T-helper 2 cell treated with Interferon-gamma antibody and Interleukin-4, amounts not matched to agents 100 ng/mL and 5 ng/mL, for 36 hours (primary cell): ENCODE data around the gene BCAS1. TPM values are rescaled to one million over a fixed set of nuclear protein-coding genes. Genes with fewer than 3 reads are reported as not detected.

Source experiments
- intact Hi-C: fragments of 100-400 bp; cut with micrococcal nuclease; formaldehyde crosslinking; loops from one replicate; pipeline ENCODE4 v1.15.1; 2023
- total RNA-seq: library from RNA; stranded (reverse); gene quantifications from 2 replicates; pipeline ENCODE4 v1.2.3, GENCODE V29; 2022

The BCAS1 gene
- total RNA-seq, 1 donor from 2014 or later, result not detected

DNA sequence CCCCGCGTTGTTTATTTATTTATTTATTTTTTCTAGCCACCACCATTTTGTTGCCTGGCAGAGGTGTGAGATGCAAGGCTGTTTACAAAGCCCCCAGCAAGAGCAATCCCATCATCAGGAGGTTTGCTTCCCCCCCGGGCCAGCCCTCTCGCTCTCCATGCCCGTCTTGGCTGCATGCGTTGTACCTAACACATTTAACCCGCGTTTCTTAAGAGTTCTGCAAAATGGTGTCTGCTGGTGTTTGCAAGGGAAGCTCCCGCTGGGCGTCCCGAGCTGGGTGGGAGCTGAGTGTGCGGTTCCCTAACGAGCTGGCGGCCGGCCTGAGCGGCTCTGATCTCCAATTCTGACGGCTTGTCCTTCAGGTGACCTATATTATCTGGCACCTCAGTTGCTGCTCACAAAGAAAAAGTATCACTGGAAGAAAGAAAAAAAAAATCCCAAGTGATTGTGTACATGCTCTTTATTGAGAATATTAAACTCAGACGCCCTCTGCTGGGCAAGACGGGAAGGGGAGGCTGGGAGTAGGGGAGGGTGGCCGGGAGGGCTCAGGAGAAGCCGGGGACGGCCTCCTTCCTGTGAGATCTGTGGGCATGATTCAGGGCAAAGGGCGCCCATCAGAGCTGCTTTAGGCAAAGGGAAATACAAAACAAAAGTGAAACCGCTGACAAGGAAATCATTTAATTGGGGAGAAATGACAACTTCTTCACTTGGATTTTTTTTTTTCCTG, 154.8 kb downstream of the BCAS1 start:
- intact Hi-C loops, result loop anchor here (1.0 to 5.0 kb wide), 8 partner anchors 16 to 336 kb away; no protein-coding TSS in a partner anchor

DNA sequence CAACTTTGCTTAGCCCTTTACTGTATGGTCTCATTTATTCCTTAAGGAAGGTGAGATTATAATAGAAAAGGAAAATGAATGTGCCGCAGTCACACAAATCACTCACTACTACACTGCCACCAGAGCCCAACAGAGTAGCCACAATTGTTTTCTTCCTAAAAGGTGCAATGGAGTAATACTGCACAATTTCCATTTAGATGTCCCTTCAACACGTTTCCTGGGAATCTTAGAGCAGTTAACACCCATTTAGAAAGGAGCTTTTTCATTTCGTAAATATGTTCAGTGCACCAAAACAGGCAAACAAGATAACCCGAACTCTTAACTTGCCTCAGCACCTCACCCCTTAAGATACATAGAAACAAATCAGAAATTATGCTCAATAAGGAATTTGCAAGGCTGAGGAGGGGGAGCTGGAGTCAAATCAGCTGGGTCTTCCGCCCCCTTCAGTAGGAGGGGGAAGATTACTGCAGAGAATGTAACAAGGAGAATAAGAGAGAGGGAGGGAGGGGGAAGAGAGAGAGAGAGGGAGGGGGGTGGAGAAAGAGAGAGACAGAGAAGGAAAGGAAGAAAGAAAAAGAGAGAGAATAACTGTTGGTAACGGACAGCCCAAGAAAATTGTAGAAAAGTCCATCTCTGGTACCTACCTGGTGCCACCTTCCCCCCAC, 155.5 kb downstream of the BCAS1 start:
- intact Hi-C loops, result loop anchor here (1.0 to 5.0 kb wide), 7 partner anchors 16 to 336 kb away; no protein-coding TSS in a partner anchor

DNA sequence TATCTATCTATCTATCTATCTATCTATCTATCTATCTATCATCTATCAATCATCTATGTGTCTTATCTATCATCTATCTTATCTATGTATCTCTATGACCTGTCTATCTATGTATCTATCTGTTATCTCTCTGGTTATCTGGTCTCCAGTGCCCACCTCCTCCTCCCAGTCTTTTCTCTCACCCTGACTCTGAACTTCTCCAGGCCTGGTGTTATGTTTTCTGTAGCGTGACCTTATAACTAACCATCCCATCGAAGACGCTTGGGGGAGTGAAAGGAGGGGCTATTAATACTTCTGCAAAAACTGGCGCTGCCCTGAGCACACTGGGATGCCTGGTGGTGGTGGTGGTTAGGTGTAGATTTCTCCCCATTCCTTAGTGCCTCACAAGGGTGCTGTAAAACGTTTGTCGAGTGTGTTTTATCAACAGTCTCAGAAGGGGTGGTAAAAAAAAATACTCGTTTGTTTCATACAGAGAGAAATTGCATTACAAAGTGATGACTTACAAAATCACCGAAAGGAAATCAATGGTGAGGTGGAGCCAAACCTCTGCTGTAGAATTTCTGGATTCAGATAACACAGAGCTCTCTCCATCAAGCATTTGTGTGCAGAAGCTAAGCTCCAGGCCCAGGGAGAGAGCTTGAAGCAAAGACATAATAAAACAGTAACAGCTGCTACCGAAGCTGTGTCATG, 156.2 kb downstream of the BCAS1 start:
- intact Hi-C loops, result no loop called here

DNA sequence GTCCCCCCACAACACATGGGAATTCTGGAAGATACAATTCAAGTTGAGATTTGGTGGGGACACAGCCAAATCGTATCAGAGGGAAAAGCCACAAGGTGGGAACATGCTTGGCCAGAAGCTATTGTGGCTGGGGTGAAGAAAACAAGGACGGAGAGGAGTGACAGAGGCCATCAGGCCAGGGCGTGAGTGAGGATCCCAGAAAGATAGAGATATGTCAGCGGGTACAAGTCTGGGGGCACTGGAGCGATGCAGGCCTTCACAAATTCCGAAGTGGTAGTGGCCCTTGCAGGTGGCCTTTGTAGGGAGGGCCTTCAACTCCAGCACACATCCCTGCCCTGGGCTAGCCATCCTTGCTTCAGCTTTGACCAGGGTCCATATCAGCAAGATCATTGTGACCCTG, 159.1 kb downstream of the BCAS1 start:
- intact Hi-C loops, result no loop called here

DNA sequence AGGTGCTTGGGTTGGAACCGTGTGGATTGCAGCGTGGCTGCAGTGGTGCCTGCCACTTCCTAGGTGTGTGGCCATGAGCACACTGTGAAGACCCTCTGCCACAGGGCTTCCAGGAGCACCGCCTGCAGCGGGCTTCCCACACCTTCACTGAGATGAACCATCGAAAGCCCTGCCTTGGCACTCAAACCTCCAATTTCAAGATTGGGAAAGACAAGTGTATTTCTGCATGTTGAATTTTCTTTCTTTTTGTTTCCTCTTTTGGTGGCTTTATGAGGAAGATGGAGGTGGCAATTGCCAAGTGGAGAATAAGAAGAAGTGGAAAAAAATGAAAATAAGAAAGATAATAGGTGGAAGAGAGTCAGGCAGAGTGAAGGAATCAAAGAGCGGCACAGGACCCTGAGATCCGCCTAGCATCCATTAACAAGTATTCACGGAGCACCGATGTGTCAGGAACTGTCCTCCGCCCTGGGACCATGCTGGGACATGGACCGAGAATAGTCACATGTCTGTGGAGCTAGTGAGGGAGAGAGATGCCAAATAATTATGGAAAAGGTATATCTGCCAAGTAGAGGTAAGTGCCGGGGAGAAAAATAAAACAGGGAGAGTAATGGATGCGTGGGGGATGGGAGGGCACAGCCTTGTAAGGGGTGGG, 159.9 kb downstream of the BCAS1 start:
- intact Hi-C loops, result no loop called here

DNA sequence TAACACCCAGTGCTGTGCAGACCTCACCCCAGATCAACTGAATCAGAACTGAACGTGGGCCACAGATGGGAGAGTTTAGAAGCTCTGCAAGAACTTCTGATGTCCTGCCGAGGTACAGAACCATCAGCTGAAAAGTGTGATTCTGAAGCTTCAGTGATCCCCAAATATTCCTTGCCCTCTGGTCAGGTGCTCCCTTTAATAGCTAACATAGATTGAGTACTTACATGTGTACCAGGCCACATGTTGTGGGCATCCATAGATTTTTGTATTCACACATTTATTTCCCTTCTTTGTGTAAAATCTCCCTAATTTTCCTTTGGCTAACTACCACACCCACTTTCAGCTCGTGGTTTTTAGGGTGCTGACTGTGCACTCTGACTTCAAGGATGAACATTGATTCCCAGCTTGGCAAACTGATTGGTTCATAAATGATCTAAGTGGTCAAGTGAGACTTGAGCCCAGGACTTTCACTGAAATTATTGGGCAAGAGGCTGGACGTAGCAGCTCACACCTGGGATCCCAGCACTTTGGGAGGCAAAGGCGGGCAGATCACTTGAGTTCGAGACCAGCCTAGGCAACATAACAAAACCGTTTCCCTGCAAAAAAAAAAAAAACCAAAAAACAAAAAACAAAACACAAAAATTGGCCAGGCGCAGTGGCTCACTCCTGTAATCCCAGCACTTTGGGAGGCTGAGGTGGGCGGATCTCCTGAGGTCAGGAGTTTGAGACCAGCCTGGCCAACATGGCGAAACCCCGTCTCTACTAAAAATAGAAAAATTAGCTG, 162.2 kb downstream of the BCAS1 start:
- intact Hi-C loops, result no loop called here

DNA sequence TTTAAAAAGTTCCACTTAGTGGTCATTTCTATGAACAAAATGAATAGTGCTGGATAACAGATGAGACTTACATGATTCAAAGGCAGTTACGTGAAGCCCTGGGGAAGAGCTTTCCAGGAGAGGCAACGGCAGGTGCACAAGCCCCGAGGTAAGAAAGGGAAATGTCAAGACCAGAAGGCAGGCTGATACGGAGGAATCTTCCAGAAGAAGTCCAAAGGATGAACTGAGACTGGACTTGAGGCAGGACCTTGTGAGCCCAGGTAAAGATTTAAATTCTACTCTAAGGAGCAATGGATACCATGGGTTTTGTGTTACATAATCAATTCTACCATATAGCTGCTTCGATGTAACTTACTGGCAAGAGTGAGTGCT, 164.6 kb downstream of the BCAS1 start:
- intact Hi-C loops, result no loop called here

DNA sequence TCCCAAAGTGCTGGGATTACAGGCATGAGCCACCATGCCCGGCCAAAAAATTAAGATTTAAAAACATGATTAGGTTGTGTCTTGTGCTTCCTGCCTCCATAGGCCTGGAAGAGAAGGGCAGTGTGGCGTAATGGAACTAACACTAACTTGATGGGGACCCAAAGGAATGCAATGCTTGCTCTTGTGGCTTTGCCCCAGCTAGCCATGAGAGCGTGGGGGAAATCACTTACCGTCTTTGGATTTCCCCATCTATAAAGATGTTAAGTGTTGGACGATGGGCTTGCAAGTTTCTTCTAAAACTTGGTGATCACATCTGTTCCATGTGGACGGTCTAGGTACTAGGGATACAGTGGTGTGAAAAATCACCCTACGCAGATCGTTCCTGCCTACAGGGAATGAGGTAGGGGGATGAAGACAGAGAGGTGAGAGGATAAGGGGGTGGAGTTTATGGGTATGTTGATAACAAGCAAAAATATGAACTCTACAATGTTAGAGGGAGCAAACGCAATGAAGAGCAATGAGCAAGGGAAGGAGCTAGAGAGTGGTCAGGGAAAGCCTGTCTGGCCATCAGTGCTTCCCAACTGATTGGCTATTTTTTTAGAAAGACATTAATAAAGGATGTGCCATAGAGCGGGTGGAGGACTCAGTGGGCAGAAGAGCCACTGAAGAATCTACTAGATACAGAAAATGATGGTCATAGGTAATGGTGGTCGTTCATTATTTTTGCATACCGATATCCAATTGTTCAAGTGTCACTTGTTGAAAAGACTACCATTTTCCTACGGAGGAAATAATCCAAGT, 165.2 kb downstream of the BCAS1 start:
- intact Hi-C loops, result no loop called here

DNA sequence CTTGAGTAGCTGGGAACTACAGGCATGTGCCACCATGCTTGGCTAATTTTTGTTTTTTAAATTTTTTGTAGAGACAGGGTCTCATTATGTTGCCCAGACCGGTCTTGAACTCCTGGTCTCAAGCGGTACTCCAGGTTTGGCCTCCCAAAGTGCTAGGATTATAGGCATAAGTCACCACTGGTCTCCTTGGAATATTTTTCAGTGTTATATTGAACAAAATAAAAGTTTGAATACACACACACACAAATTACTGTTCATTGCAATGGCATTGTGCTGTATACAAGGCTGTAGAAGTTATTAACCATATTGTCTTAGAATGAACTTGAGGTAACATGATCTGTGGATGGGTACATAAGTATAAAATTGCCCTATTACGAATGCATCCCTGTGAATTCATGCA, 166.1 kb downstream of the BCAS1 start:
- intact Hi-C loops, result no loop called here

DNA sequence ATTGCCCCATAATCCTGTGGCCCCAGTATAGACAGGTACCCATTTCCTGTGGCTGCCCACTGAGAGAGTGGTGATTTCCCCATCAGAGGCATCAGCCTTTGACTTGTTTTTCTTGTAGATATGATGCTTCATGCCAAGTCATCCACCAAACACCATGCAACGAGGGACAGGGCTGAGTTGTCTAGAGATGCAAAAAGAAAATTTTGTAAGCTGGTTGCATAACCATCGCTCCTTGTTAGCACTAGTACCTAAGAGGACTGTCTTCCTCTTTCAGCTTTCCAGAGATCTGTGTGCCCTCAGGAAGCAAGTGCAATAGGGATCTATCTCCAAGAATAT, 166.8 kb downstream of the BCAS1 start:
- intact Hi-C loops, result no loop called here

DNA sequence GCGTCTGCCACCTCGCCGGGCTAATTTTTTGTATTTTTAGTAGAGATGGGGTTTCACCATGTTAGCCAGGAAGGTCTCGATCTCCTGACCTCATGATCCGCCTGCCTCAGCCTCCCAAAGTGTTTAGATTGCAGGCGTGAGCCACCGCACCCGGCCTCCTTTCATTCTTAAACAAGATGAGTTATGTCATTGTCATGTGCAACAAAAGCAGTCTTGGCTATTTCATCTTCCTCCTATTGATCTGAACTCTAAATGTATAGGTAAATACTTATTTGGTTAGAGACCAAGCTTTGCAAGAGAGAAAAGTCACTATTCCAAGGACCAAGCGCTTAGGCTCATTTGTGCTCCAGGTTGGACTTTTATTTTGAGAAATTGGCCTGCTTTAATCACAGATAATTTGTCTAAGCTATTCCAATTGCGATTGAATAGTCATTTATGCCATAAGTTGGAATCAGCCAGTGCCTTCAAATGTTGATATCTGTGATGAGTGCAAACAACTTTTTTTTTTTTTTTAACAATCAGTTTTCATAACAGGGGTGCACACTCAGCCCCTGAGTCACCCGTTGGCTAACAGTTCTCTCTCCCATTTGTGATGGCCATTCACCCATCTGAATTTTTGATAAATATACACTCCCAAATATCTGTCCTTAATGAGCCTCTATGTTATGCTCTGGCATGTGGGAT, 167.3 kb downstream of the BCAS1 start:
- intact Hi-C loops, result no loop called here

DNA sequence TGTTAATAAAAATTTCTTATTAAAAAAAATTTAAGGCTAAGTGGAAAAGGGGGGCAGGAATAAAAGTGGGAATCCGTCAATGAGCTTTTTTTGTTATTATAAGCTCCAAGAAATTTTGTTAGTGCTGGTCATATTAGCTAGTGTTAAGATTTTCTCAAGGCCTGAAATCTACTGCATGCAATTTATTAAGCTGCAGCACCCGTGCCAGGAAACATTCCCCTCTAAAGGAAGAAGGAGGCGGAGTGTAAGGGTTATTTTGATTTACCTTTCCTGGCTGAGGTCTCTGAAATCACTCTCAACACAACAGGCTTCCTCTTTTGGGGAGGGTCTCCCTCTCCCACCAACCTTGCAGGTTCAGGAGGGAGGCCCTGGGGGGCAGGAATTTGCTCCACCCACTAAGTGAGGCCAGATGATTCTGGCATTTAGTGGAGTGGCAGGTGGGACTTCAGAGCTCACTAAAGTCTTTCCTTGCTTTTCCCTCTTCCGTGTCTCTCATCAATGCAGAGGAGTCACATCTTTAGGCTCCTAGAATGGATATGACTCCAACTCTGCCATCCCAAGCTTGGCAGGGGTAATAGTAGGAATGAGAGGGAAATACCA, 168.8 kb downstream of the BCAS1 start:
- intact Hi-C loops, result no loop called here

DNA sequence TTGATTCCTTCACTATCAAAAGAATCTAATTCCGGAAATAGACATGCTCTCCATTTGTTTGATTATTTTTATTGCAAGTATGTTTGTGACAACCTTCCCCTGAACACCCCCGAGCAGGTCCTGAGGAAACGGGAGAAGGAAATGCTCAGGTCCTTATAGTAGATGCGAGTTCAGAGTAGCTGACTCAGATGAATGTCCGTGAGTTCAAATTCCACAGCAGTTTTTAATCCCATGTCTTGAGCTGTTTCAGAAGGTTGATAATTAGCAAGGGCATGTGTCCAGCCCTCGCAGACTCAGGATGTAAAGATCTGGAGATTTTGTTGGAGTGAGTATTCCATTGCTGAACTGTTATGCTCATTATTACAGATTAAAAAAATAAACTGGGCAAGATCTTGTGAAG, 169.3 kb downstream of the BCAS1 start:
- intact Hi-C loops, result no loop called here

DNA sequence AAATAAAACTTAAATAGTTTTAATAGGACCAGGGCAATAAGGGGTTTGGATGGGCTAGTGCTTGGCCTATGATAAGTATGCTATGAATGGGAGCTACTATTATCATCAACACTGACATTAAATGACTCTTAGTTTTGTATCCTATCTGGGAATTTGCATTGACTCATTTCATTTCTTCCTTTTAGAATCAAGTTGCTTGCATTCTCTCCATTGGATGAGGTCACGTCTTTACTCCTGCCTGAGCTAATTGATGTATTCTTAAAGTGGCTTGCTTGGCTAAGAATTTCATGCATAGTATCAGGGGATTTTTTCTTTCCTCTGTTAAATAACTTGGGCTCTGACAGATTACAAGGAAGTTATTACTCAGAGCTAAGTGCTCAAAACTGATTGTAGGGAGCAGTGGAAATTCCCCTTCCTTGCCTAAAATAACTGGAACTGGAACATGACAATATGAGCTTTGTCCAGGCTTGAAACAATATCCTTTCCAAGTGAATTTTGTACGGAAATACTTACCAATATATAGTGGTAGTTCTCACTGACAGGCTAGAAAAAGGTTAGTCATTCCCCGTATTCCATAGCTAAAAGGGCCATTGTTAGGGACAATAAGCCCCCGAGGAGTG, 169.9 kb downstream of the BCAS1 start:
- intact Hi-C loops, result no loop called here

DNA sequence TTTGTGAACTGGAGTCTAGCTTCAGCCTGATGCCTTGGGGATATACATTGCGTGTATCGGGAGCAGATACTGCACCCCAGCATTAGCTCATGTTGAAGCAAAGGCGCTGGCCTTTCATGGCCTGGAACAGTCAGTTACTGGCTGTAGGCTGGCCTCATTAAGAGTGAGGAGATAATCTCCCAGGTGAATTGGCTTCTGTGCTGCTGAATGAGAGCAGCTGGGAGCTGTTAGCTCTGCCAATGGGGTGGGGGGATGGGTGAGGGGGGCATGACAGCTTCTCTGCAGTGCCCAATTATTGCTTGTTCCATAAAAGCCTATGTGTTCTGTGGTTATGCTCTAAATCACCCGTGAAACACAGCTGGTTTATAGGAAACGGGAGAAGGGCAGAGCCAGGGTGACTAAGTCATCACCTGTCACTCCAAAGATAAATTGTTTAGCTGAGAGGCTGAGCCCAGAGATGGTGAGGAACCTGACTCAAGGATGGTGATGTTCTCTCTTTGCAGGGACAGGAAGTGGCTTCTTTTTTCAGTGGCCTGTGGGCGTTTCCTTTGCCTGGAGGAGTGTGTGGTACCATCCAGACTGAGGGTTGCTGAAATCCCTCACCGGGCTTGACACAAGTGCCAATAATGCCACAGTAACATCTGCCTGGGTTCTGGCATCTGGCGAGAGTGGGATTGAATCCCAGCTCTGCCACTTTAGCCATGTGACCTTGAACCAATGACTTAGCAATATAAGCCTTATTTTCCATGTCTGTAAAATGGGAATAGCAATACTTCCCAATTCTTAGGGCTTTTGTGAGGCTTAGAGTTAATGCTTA, 170.8 kb downstream of the BCAS1 start:
- intact Hi-C loops, result loop anchor here (1.0 kb wide), 1 partner anchor 16 kb away; no protein-coding TSS in a partner anchor

DNA sequence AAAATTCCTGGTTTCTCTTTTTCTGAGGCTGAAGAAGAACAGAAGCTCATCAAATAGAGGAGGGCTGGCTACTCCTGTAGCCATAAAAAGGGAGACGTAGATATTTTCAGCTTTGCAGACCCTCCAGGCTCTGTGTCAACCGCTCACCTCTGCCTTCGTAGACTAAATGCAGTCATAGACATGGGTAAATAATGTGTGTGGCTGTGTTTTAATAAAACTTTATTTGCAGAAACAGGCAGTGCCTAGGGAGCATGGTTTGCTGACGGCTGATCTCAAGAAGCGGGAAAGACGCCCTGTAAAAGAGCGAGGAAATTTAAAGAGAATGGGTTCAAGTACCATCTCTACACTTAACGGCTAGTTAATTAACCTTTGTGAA, 171.8 kb downstream of the BCAS1 start:
- intact Hi-C loops, result no loop called here

DNA sequence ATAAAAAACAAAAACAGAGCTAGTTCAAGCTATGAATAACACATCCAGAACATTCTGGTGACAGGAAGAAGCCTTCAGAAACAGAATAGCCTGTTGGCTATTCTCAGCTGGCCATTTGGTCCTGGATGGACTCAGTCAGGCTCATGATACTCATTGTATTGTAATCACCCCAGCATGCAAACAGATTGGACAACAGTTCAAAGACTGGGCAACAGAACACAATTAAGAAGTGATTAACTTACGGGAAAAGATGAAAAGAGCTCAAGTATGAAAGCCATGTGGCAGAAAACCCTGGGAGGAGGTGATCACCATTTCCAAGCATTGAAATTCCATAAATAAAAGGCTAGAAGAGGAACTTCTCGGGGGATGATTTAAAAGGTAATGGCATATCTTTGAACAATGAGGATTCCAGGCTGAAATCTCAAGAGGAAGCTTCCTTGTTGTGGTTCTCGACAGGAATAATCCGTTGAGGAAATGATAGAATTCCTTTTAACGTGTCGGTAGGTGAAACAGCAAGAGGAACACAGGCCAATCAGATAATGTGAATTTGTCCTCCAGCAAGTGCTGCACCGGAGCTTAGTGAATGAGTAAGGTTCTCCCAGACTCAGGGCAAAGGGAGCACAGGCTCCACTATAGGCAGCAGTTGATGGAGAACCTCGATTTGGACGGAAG, 172.4 kb downstream of the BCAS1 start:
- intact Hi-C loops, result no loop called here

DNA sequence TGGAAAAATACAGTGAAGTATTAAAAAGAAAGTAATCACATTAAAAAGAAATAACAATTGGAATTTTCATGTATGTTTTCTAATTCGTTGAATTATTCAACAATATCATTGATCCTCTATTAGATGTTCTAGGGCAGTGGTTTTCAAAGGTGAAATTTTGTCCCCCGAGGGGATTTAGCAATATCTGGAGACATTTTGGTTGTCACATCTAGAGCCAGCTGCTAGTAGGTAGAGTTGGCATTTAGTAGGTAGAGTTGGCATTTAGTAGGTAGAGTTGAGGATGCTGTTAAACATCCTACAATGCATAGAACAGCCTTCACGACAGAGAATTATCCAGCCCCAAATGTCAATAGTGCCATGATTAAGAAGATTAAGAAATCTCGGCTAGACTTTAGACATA, 173.7 kb downstream of the BCAS1 start:
- intact Hi-C loops, result no loop called here
